Loucy (cell line): ENCODE measurements around the gene CERS4.

Experiments
- CTCF ChIP-seq: fragments of 200-600 bp; sonication (generic); conservative IDR thresholded peaks from 2 replicates; pipeline ENCODE4 v1.5.1; 2014; ENCODE audit warnings: mild to moderate bottlenecking, antibody characterized with exemption, low read length
- EZH2phosphoT487 ChIP-seq: fragments of 200-600 bp; IDR thresholded peaks from 2 replicates; pipeline ENCODE4 v1.6.1; 2018; ENCODE audit warnings: antibody characterized with exemption, mild to moderate bottlenecking, moderate library complexity, borderline replicate concordance

DNA sequence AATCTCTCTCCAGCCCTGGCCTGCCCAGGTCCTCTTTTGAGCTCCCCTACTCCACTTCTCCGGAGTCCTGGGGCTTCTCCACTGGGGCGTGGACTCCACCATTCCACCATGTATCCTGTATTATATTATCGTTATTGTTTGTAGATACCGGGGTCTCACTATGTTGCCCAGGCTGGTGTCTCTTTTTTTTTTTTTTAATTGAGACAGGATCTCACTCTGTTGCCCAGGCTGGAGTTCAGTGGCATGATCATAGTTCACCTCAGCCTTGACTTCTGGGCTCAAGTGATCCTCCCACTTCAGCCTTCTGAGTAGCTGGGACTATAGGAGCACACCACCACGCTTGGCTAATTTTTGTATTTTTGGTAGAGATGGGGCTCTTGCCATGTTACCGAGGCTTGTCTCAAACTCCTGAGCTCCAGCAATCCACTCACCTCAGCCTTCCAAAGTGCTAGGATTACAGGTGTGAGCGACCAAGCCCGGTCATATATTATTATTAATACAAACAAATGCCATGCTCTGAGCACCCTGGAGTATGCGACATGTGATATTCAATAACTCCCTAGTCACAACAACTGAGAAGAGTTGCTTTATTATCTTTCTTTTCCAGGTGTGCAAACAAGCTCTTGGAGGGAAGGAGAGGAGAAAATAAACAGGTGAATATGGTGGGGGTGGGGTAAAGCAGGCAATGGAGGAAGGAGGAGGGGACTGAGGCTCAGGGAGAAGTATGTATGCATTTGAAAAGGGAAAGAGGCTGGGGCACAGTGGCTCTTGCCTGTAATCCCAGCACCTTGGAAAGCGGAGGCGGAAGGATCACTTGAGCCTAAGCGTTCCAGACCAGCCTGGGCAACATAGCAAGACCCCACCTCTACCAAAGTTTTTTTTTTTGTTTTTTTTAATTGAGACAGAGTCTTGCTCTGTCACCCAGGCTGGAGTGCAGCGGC, 2.8 kb upstream of the CERS4 start:
- TF ChIP-seq CTCF = no peak
- no peak for TF ChIP-seq EZH2phosphoT487
